HepG2 (cell line): Measurements from ENCODE around the gene ZDHHC9. TPM values are rescaled to one million over a fixed set of nuclear protein-coding genes. Genes with fewer than 3 reads are reported as not detected.

ENCODE experiments used
- HIVEP1 ChIP-seq: sonication (generic); formaldehyde crosslinking; IDR thresholded peaks from 2 replicates; pipeline ENCODE4 v1.4.0; 2020; ENCODE audit warnings: mild to moderate bottlenecking, missing genetic modification reagents
- ZMYM4 ChIP-seq: sonication (generic); formaldehyde crosslinking; IDR thresholded peaks from 2 replicates; pipeline ENCODE4 v1.8.1; 2023; ENCODE audit warnings: mild to moderate bottlenecking, missing genetic modification reagents
- ZNF549 ChIP-seq: sonication (generic); formaldehyde crosslinking; IDR thresholded peaks from 2 replicates; pipeline ENCODE4 v1.5.0; 2020; ENCODE audit warnings: missing genetic modification reagents
- ZNF781 ChIP-seq: sonication (generic); formaldehyde crosslinking; IDR thresholded peaks from 2 replicates; pipeline ENCODE4 v1.5.1; 2020; ENCODE audit warnings: borderline replicate concordance, mild to moderate bottlenecking, missing genetic modification reagents; ENCODE audit errors: not compliant biosample characterization
- polyA plus RNA-seq, 8 experiments: library from polyadenylated mRNA; depleted of rRNA in 3 of 8; stranded (reverse) in 7 of 8; unstranded in 1 of 8; fragments of >200 nt; fragmentation: Illumina TruSeq in 4 of 8; extraction: Trizol in 4 of 8; gene quantifications; 2 replicates each; pipeline versions ENCODE4 v1.2.1 to v1.2.3, GENCODE V29; 2011 to 2016; ENCODE audit warnings: low read depth in 4 of 8, missing spikeins in 1 of 8, mixed read lengths in 1 of 8; ENCODE audit not compliant: insufficient read depth in 1 of 8
- total RNA-seq, 5 experiments: library from RNA; depleted of rRNA; stranded (reverse); fragments of >200 nt; fragmentation: Illumina TruSeq; extraction: Trizol; gene quantifications; 2 replicates each; pipeline ENCODE4 v1.2.3, GENCODE V29; 2016; ENCODE audit warnings: low read depth in 1 of 5
- TF ChIP-seq, protein P1 (sequence below): sonication (generic); formaldehyde crosslinking; IDR thresholded peaks from 2 replicates; pipeline ENCODE4 v1.4.0; 2020; ENCODE audit warnings: missing genetic modification reagents
- TF ChIP-seq, protein P2 (sequence below): sonication (generic); formaldehyde crosslinking; IDR thresholded peaks from 2 replicates; pipeline ENCODE4 v1.4.0; 2020; ENCODE audit warnings: mild to moderate bottlenecking, missing genetic modification reagents
- TF ChIP-seq, protein P3 (sequence below): sonication (generic); formaldehyde crosslinking; IDR thresholded peaks from 2 replicates; pipeline ENCODE4; 2020; ENCODE audit warnings: missing genetic modification reagents, mild to moderate bottlenecking, borderline replicate concordance

ZDHHC9 gene
- total and polyA plus RNA-seq, 2 of the 13 experiments (the other 11 are each of a cell fraction or from before 2014, with no cell fraction given) = 28.3 to 53.1 TPM

DNA sequence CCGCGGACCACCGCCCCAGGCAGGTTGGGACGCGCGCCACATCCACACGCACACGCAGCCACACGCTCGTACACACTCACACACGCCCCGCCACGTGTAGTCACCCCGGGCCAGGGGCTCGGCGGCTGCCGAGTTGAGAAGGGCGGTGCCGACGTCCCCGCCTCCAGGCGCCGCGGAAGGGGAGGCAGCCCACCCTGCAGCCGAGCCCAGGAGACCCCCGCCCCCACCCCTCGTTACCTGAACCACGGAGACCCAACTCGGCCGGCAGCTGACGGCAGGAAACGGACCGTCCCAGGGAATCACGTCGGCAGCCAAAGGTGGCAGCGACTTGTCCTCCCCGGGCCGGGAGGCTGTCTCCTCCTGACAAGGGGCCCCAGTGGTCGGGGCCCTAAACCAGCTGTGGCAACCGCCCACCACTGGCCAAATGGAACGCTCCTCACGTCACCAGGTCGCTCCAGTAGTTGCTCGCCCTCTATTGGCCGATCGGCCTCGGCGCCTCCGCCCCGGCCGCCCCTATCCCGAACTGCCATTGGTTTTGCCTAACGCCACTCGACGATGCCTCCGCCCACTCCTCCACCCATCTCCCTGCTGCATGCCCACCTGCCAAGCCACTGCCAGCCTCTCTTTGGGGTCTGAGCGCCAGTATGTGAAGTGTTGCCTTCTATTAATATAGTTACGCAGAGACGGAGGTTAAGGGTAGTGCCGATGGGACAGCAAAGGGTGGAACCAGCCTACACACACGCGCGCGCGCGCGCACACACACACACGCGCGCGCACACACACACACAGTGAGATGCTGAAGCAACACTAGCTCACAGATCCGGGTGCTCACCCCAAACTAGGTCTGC lies at the start of gene ZDHHC9 (continued):
- TF ChIP-seq, protein P1, sequence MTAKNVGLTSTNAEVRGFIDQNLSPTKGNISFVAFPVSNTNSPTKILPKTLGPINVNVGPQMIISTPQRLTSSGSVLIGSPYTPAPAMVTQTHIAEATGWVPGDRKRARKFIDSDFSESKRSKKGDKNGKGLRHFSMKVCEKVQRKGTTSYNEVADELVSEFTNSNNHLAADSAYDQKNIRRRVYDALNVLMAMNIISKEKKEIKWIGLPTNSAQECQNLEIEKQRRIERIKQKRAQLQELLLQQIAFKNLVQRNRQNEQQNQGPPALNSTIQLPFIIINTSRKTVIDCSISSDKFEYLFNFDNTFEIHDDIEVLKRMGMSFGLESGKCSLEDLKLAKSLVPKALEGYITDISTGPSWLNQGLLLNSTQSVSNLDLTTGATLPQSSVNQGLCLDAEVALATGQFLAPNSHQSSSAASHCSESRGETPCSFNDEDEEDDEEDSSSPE = no peak
- TF ChIP-seq ZMYM4 (CRISPR knock-in tag) (0 out of 2 replicates have a peak, but pooled peaks have one; percentile 29), ZNF781 (no peak), HIVEP1 (no peak), ZNF549 (CRISPR knock-in tag) (no peak)
- TF ChIP-seq, protein P2, sequence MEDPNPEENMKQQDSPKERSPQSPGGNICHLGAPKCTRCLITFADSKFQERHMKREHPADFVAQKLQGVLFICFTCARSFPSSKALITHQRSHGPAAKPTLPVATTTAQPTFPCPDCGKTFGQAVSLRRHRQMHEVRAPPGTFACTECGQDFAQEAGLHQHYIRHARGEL = no peak
- TF ChIP-seq, protein P3, sequence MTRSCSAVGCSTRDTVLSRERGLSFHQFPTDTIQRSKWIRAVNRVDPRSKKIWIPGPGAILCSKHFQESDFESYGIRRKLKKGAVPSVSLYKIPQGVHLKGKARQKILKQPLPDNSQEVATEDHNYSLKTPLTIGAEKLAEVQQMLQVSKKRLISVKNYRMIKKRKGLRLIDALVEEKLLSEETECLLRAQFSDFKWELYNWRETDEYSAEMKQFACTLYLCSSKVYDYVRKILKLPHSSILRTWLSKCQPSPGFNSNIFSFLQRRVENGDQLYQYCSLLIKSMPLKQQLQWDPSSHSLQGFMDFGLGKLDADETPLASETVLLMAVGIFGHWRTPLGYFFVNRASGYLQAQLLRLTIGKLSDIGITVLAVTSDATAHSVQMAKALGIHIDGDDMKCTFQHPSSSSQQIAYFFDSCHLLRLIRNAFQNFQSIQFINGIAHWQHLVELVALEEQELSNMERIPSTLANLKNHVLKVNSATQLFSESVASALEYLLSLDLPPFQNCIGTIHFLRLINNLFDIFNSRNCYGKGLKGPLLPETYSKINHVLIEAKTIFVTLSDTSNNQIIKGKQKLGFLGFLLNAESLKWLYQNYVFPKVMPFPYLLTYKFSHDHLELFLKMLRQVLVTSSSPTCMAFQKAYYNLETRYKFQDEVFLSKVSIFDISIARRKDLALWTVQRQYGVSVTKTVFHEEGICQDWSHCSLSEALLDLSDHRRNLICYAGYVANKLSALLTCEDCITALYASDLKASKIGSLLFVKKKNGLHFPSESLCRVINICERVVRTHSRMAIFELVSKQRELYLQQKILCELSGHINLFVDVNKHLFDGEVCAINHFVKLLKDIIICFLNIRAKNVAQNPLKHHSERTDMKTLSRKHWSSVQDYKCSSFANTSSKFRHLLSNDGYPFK (CRISPR knock-in tag) = no peak
